H9 (cell line): ENCODE data around the gene ROBO1. TPM values are rescaled to one million over a fixed set of nuclear protein-coding genes. Genes with fewer than 3 reads are reported as not detected.

ENCODE experiments used
- DNase-seq: peaks from one replicate; pipeline ENCODE4 v3.0.0-alpha.2; 2017
- H2AFZ ChIP-seq: one replicate; pipeline ENCODE4 v1.6.1; 2013; ENCODE audit warnings: mild to moderate bottlenecking, low read length, control low read depth, moderate library complexity
- H2AK5ac ChIP-seq: 2 replicates; pipeline ENCODE4 v1.6.1; 2013; ENCODE audit warnings: low read length, control low read depth, mixed read lengths; ENCODE audit not compliant: insufficient read length
- H2BK120ac ChIP-seq: one replicate; pipeline ENCODE4 v1.6.1; 2013; ENCODE audit warnings: low read depth, mild to moderate bottlenecking, low read length, control low read depth, inconsistent platforms; ENCODE audit not compliant: poor library complexity, severe bottlenecking
- H2BK12ac ChIP-seq: 2 replicates; pipeline ENCODE4 v1.6.1; 2013; ENCODE audit warnings: low read length, control low read depth, mixed read lengths, low read depth; ENCODE audit not compliant: insufficient read length
- H2BK15ac ChIP-seq: 2 replicates; pipeline ENCODE4 v1.6.1; 2013; ENCODE audit warnings: low read depth, low read length, control low read depth
- H2BK20ac ChIP-seq: one replicate; pipeline ENCODE4 v1.6.1; 2013; ENCODE audit warnings: low read depth, mild to moderate bottlenecking, low read length, control low read depth, inconsistent platforms; ENCODE audit not compliant: poor library complexity, severe bottlenecking
- H2BK5ac ChIP-seq: 2 replicates; pipeline ENCODE4 v1.6.1; 2013; ENCODE audit warnings: low read length, control low read depth, mixed read lengths; ENCODE audit not compliant: insufficient read length
- H3K14ac ChIP-seq: 2 replicates; pipeline ENCODE4 v1.6.1; 2013; ENCODE audit warnings: low read length, control low read depth; ENCODE audit not compliant: insufficient read depth
- H3K18ac ChIP-seq: 2 replicates; pipeline ENCODE4 v1.6.1; 2013; ENCODE audit warnings: low read depth, mild to moderate bottlenecking, mixed read lengths, low read length, control low read depth; ENCODE audit not compliant: insufficient read length
- H3K23ac ChIP-seq: 2 replicates; pipeline ENCODE4 v1.6.1; 2013; ENCODE audit warnings: low read length, control low read depth, mixed read lengths, low read depth; ENCODE audit not compliant: insufficient read length
- H3K23me2 ChIP-seq: 2 replicates; pipeline ENCODE4 v1.6.1; 2013; ENCODE audit warnings: low read depth, mild to moderate bottlenecking, mixed read lengths, low read length, control low read depth; ENCODE audit not compliant: insufficient read length, poor library complexity, severe bottlenecking
- H3K27ac ChIP-seq: 2 replicates; pipeline ENCODE4 v1.5.1; 2013; ENCODE audit warnings: low read length, control low read depth, mixed read lengths, low read depth; ENCODE audit not compliant: insufficient read length
- H3K27me3 ChIP-seq: 2 replicates; pipeline ENCODE4 v1.6.1; 2013; ENCODE audit warnings: low read length, control low read depth, inconsistent platforms; ENCODE audit not compliant: insufficient read depth
- H3K4ac ChIP-seq: 2 replicates; pipeline ENCODE4 v1.6.1; 2013; ENCODE audit warnings: low read depth, mild to moderate bottlenecking, control low read depth, inconsistent platforms, low read length, moderate library complexity
- H3K4me1 ChIP-seq: 2 replicates; pipeline ENCODE4 v1.6.1; 2013; ENCODE audit warnings: low read length, control low read depth, inconsistent platforms; ENCODE audit not compliant: insufficient read depth
- H3K4me2 ChIP-seq: 2 replicates; pipeline ENCODE4 v1.6.1; 2013; ENCODE audit warnings: low read length, control low read depth, mixed read lengths; ENCODE audit not compliant: insufficient read length, insufficient read depth
- H3K56ac ChIP-seq: 2 replicates; pipeline ENCODE4 v1.6.1; 2013; ENCODE audit warnings: low read depth, mild to moderate bottlenecking, mixed read lengths, low read length, control low read depth; ENCODE audit not compliant: insufficient read length
- H3K79me1 ChIP-seq: 2 replicates; pipeline ENCODE4 v1.6.1; 2013; ENCODE audit warnings: low read depth, mild to moderate bottlenecking, moderate library complexity, low read length, control low read depth, inconsistent platforms; ENCODE audit not compliant: insufficient read depth, poor library complexity, severe bottlenecking
- H3K79me2 ChIP-seq: 2 replicates; pipeline ENCODE4 v1.6.1; 2013; ENCODE audit warnings: low read length, control low read depth, inconsistent platforms; ENCODE audit not compliant: insufficient read depth
- H3K9ac ChIP-seq: 2 replicates; pipeline ENCODE4 v1.6.1; 2013; ENCODE audit warnings: low read length, control low read depth, mixed read lengths; ENCODE audit not compliant: insufficient read length; ENCODE audit errors: extremely low read depth
- H3K9me3 ChIP-seq: one replicate; pipeline ENCODE4 v1.6.1; 2013; ENCODE audit warnings: low read depth, low read length, inconsistent platforms; ENCODE audit not compliant: control insufficient read depth
- H3T11ph ChIP-seq: one replicate; pipeline ENCODE4 v1.6.1; 2013; ENCODE audit warnings: mild to moderate bottlenecking, low read length, control low read depth, inconsistent platforms
- H4K20me1 ChIP-seq: one replicate; pipeline ENCODE4 v1.6.1; 2013; ENCODE audit not compliant: control insufficient read depth, insufficient read length, insufficient read depth
- H4K5ac ChIP-seq: 2 replicates; pipeline ENCODE4 v1.6.1; 2013; ENCODE audit warnings: low read depth, mild to moderate bottlenecking, mixed read lengths, low read length, control low read depth; ENCODE audit not compliant: insufficient read length
- H4K8ac ChIP-seq: replicated peaks from 2 replicates; pipeline ENCODE4 v1.6.1; 2013; ENCODE audit warnings: low read length, control low read depth, mixed read lengths, low read depth; ENCODE audit not compliant: insufficient read length
- H4K91ac ChIP-seq: 2 replicates; pipeline ENCODE4 v1.6.1; 2013; ENCODE audit warnings: low read depth, mild to moderate bottlenecking, moderate library complexity, mixed read lengths, low read length, control low read depth; ENCODE audit not compliant: insufficient read length
- H3K27ac Mint-ChIP-seq, 3 experiments: 2 replicates in 2 of 3; 3 replicates in 1 of 3; pipeline ENCODE4 v1.8.0; 2020 to 2021; ENCODE audit warnings: mixed read lengths in 3 of 3, mild to moderate bottlenecking in 1 of 3, moderate library complexity in 1 of 3
- H3K27me3 Mint-ChIP-seq: 2 replicates; pipeline ENCODE4 v1.8.0; 2021; ENCODE audit warnings: low read depth, mild to moderate bottlenecking, moderate library complexity, mixed read lengths
- H3K36me3 Mint-ChIP-seq, 3 experiments: 2 replicates in 2 of 3; 3 replicates in 1 of 3; pipeline ENCODE4 v1.8.0; 2020 to 2021; ENCODE audit warnings: low read depth in 3 of 3, mixed read lengths in 3 of 3; ENCODE audit not compliant: insufficient read depth in 1 of 3
- H3K4me1 Mint-ChIP-seq, 2 experiments: 2 replicates each; pipeline ENCODE4 v1.8.0; 2020; ENCODE audit warnings: mixed read lengths in 2 of 2
- H3K4me3 Mint-ChIP-seq, 2 experiments: 2 replicates in 1 of 2; 3 replicates in 1 of 2; pipeline ENCODE4 v1.8.0; 2020 to 2021; ENCODE audit warnings: mild to moderate bottlenecking in 2 of 2, mixed read lengths in 2 of 2, moderate library complexity in 1 of 2
- H3K9me3 Mint-ChIP-seq, 2 experiments: 2 replicates in 1 of 2; 3 replicates in 1 of 2; pipeline ENCODE4 v1.8.0; 2020; ENCODE audit warnings: mild to moderate bottlenecking in 2 of 2, mixed read lengths in 2 of 2, moderate library complexity in 1 of 2
- CTCF ChIP-seq: fragments of 200-600 bp; sonication (generic); conservative IDR thresholded peaks from 3 replicates; pipeline ENCODE4 v1.8.0; 2021; ENCODE audit warnings: antibody characterized with exemption, mild to moderate bottlenecking
- WGBS: extraction: QIAGEN DNeasy Blood & Tissue Kit; methylation state at CpG from one replicate; pipeline ENCODE4 v1.1.7; 2013; ENCODE audit warnings: missing lambda C conversion rate, low lambda C conversion rate, mixed read lengths; ENCODE audit not compliant: insufficient read length; ENCODE audit errors: extremely low coverage; 5-methylcytosine and 5-hydroxymethylcytosine counted together
- total RNA-seq: library from RNA; stranded (reverse); gene quantifications from 2 replicates; pipeline ENCODE4 v1.2.1, GENCODE V29; 2021

ROBO1 gene
- total RNA-seq, 1 experiment from 2014 or later, result 62.7 TPM

GRCh38 chr3:79086514-79086913 lies 681.3 kb downstream of the ROBO1 start:
- no peak overlapping the region for H4K8ac ChIP-seq
- H2BK12ac ChIP-seq, result no peak overlapping the region
- no peak overlapping the region for H3K4ac ChIP-seq
- no peaks in the 10 kb centered on the region for H3K79me1 ChIP-seq
- H3K36me3 Mint-ChIP-seq, result peaks cover 0 to 3% (median 0%) of the 10 kb centered on the region in 3 experiments; a peak in 1 of 7 replicates
- H3K4me3 Mint-ChIP-seq, result no peak overlapping the region
- H2BK15ac ChIP-seq, result no peak overlapping the region
- H2AK5ac ChIP-seq, result no peak overlapping the region
- no peak overlapping the region for H4K91ac ChIP-seq
- TF ChIP-seq CTCF, result peak; percentile 88
- H4K5ac ChIP-seq, result no peak overlapping the region
- no peaks in the 10 kb centered on the region for H3K27me3 ChIP-seq
- no peak overlapping the region for H3K56ac ChIP-seq
- no peaks in the 10 kb centered on the region for H3K9me3 Mint-ChIP-seq
- no peak overlapping the region for H3K23ac ChIP-seq
- no peaks in the 10 kb centered on the region for H3K4me1 ChIP-seq
- H3K4me1 Mint-ChIP-seq, result peaks cover 20 to 21% of the 10 kb centered on the region in 2 experiments
- no CpG with 5 or more reads among the region's 6 CpGs for WGBS
- no peak overlapping the region for H3K27ac ChIP-seq
- no peak overlapping the region for H3K14ac ChIP-seq
- no peak overlapping the region for H3K4me2 ChIP-seq
- H3K79me2 ChIP-seq, result no peaks in the 10 kb centered on the region
- no peaks in the 10 kb centered on the region for H3K23me2 ChIP-seq
- no peak overlapping the region for H2BK120ac ChIP-seq
- no peak overlapping the region for H2AFZ ChIP-seq
- H3T11ph ChIP-seq, result no peak overlapping the region
- no peak overlapping the region for H2BK20ac ChIP-seq
- DNase-seq, result peak; percentile 43
- no peak overlapping the region for H3K9ac ChIP-seq
- H3K18ac ChIP-seq, result no peak overlapping the region
- H3K27me3 Mint-ChIP-seq, result no peaks in the 10 kb centered on the region
- no peaks in the 10 kb centered on the region for H3K9me3 ChIP-seq
- H2BK5ac ChIP-seq, result no peak overlapping the region
- H4K20me1 ChIP-seq, result no peaks in the 10 kb centered on the region
- no peak overlapping the region for H3K27ac Mint-ChIP-seq
